GM23338 (cell line): Measurements from ENCODE around the gene NETO2. TPM values are rescaled to one million over a fixed set of nuclear protein-coding genes. Genes with fewer than 3 reads are reported as not detected.

Experiments
- ATAC-seq: fragments of 200-7000 bp; cut with Tn5 transposase; 3 replicates; pipeline ENCODE4 v1.9.1; 2020
- DNase-seq: peaks from one replicate; pipeline ENCODE4 v3.0.0-alpha.2; 2015; ENCODE audit warnings: low spot score
- H2AFZ ChIP-seq: fragments of 200-600 bp; sonication (generic); 2 replicates; pipeline ENCODE4 v1.8.0; 2016; ENCODE audit warnings: antibody characterized with exemption, mild to moderate bottlenecking, moderate library complexity
- H3F3A ChIP-seq: fragments of 200-600 bp; sonication (generic); replicated peaks from 2 replicates; pipeline ENCODE4 v1.8.0; 2017; ENCODE audit warnings: antibody characterized with exemption, mixed run types, low read depth
- H3K27ac ChIP-seq: fragments of 200-600 bp; sonication (generic); 2 replicates; pipeline ENCODE4 v1.6.1; 2016; ENCODE audit warnings: low read depth
- H3K27me3 ChIP-seq: fragments of 200-600 bp; sonication (generic); 2 replicates; pipeline ENCODE4 v1.8.0; 2016; ENCODE audit warnings: mild to moderate bottlenecking, mixed run types, moderate library complexity; ENCODE audit not compliant: insufficient read depth
- H3K36me3 ChIP-seq: fragments of 200-600 bp; sonication (generic); 2 replicates; pipeline ENCODE4 v1.8.0; 2016; ENCODE audit warnings: mild to moderate bottlenecking; ENCODE audit not compliant: insufficient read depth
- H3K4me1 ChIP-seq: fragments of 200-600 bp; sonication (generic); 2 replicates; pipeline ENCODE4 v1.8.0; 2016; ENCODE audit warnings: mild to moderate bottlenecking, moderate library complexity; ENCODE audit not compliant: insufficient read depth
- H3K4me2 ChIP-seq: fragments of 200-600 bp; sonication (generic); 2 replicates; pipeline ENCODE4 v1.7.1; 2017; ENCODE audit warnings: mixed run types
- H3K4me3 ChIP-seq: fragments of 200-600 bp; sonication (generic); 2 replicates; pipeline ENCODE4 v1.6.1; 2016; ENCODE audit warnings: mixed run types
- H3K79me2 ChIP-seq: fragments of 200-600 bp; sonication (generic); replicated peaks from 2 replicates; pipeline ENCODE4 v1.8.0; 2017; ENCODE audit warnings: mild to moderate bottlenecking; ENCODE audit not compliant: insufficient read depth
- H3K9me2 ChIP-seq: fragments of 200-600 bp; sonication (generic); 2 replicates; pipeline ENCODE4 v1.8.0; 2017; ENCODE audit not compliant: insufficient read depth
- H4K20me1 ChIP-seq: fragments of 200-600 bp; sonication (generic); replicated peaks from 2 replicates; pipeline ENCODE4 v1.8.0; 2017; ENCODE audit warnings: mild to moderate bottlenecking; ENCODE audit not compliant: insufficient read depth
- H3K27ac Mint-ChIP-seq: 2 replicates; pipeline ENCODE4 v1.8.0; 2020; ENCODE audit warnings: inconsistent platforms, mild to moderate bottlenecking, moderate library complexity, mixed read lengths
- H3K27me3 Mint-ChIP-seq: 3 replicates; pipeline ENCODE4 v1.8.0; 2022; ENCODE audit warnings: low read depth, mild to moderate bottlenecking, moderate library complexity, mixed read lengths, inconsistent platforms; ENCODE audit not compliant: insufficient read depth, poor library complexity
- H3K36me3 Mint-ChIP-seq: 3 replicates; pipeline ENCODE4 v1.8.0; 2021; ENCODE audit warnings: low read depth, mild to moderate bottlenecking, inconsistent platforms, moderate library complexity, mixed read lengths
- H3K4me1 Mint-ChIP-seq: 3 replicates; pipeline ENCODE4 v1.8.0; 2020; ENCODE audit warnings: mild to moderate bottlenecking, inconsistent platforms, mixed read lengths
- H3K4me3 Mint-ChIP-seq: 3 replicates; pipeline ENCODE4 v1.8.0; 2021; ENCODE audit warnings: moderate library complexity, mild to moderate bottlenecking, inconsistent platforms, mixed read lengths
- H3K9me3 Mint-ChIP-seq: 3 replicates; pipeline ENCODE4 v1.8.0; 2020; ENCODE audit warnings: moderate library complexity, mild to moderate bottlenecking, inconsistent platforms, mixed read lengths
- CREB1 ChIP-seq: fragments of 250-450 bp; sonication (Bioruptor Pico); IDR thresholded peaks from 2 replicates; pipeline ENCODE4 v1.5.0; 2020; ENCODE audit warnings: low read depth, mild to moderate bottlenecking, moderate library complexity
- CTCF ChIP-seq, 2 experiments: fragments of 200-600 bp in 1 of 2; sonication (generic) in 1 of 2; conservative IDR thresholded peaks; 2 replicates each; pipeline versions ENCODE4 v1.5.1 to v1.6.1; 2016 to 2017; ENCODE audit warnings: antibody characterized with exemption in 2 of 2, low read depth in 2 of 2, mild to moderate bottlenecking in 2 of 2, moderate library complexity in 1 of 2
- JUNB ChIP-seq: IDR thresholded peaks from one replicate; pipeline ENCODE4 v1.6.1; 2016; ENCODE audit warnings: antibody characterized with exemption; ENCODE audit not compliant: unreplicated experiment
- ZNF331 ChIP-seq: fragments of 250-450 bp; sonication (Bioruptor Pico); IDR thresholded peaks from 2 replicates; pipeline ENCODE4 v1.5.0; 2020; ENCODE audit warnings: low read depth, mild to moderate bottlenecking, moderate library complexity
- ZNF462 ChIP-seq: fragments of 250-450 bp; sonication (Bioruptor Pico); IDR thresholded peaks from 2 replicates; pipeline ENCODE4 v1.5.0; 2020; ENCODE audit warnings: mild to moderate bottlenecking, moderate library complexity
- polyA plus RNA-seq: library from polyadenylated mRNA; unstranded; fragments of >200 nt; fragmentation: Nextera tagmentation; extraction: Ambion mirVana; gene quantifications from 2 replicates; pipeline ENCODE4 v1.2.1, GENCODE V29; 2016
- total RNA-seq: library from RNA; depleted of rRNA; stranded (reverse); fragments of >200 nt; shearing (Covaris generic); gene quantifications from 2 replicates; pipeline ENCODE4 v1.2.3, GENCODE V29; 2014
- TF ChIP-seq, protein P1 (sequence below): IDR thresholded peaks from one replicate; pipeline ENCODE4 v1.6.1; 2018; ENCODE audit warnings: antibody characterized with exemption; ENCODE audit not compliant: unreplicated experiment

The NETO2 gene
- total and polyA plus RNA-seq, 2 experiments from 2014 or later, result 6.6 to 10.6 TPM

DNA sequence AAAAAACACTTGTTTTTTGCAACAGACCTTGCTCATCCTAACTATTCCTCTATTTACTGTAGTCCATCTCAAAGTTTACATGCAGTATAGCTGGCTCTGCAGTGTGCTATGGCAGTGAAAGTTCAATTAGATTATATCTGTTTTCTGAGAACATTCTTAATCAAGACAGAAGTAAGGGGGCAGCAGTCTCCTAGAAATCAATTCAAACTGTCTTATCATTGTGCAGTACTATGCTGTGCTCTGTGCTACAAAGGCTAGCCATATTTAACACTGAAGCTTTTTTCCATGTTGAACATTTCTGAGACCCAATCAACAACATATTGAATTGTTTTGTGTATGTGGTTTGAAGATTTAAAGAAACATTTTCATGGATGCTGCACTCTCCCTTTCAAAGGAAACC is 11.4 kb downstream of the NETO2 start:
- Histone ChIP-seq H3K4me1 (no peaks in the 10 kb centered on the region), H3K4me2 (no peak overlapping the region), H3K36me3 (no peaks in the 10 kb centered on the region), H3K27me3 (no peaks in the 10 kb centered on the region), H3K79me2 (peaks cover 34% of the 10 kb centered on the region), H4K20me1 (no peaks in the 10 kb centered on the region), H3K27ac (no peak overlapping the region), H3F3A (no peaks in the 10 kb centered on the region), H3K4me3 (no peak overlapping the region), H2AFZ (no peak overlapping the region), H3K9me2 (no peaks in the 10 kb centered on the region)
- no peak for ATAC-seq
- peaks cover 12% of the 10 kb centered on the region for H3K4me1 Mint-ChIP-seq
- peaks cover 2% of the 10 kb centered on the region for H3K27me3 Mint-ChIP-seq
- H3K27ac Mint-ChIP-seq, result no peak overlapping the region
- H3K36me3 Mint-ChIP-seq, result no peaks in the 10 kb centered on the region
- H3K9me3 Mint-ChIP-seq, result no peaks in the 10 kb centered on the region; the same call in 2 of the 3 replicates
- no peak overlapping the region for H3K4me3 Mint-ChIP-seq
- TF ChIP-seq, protein P1, sequence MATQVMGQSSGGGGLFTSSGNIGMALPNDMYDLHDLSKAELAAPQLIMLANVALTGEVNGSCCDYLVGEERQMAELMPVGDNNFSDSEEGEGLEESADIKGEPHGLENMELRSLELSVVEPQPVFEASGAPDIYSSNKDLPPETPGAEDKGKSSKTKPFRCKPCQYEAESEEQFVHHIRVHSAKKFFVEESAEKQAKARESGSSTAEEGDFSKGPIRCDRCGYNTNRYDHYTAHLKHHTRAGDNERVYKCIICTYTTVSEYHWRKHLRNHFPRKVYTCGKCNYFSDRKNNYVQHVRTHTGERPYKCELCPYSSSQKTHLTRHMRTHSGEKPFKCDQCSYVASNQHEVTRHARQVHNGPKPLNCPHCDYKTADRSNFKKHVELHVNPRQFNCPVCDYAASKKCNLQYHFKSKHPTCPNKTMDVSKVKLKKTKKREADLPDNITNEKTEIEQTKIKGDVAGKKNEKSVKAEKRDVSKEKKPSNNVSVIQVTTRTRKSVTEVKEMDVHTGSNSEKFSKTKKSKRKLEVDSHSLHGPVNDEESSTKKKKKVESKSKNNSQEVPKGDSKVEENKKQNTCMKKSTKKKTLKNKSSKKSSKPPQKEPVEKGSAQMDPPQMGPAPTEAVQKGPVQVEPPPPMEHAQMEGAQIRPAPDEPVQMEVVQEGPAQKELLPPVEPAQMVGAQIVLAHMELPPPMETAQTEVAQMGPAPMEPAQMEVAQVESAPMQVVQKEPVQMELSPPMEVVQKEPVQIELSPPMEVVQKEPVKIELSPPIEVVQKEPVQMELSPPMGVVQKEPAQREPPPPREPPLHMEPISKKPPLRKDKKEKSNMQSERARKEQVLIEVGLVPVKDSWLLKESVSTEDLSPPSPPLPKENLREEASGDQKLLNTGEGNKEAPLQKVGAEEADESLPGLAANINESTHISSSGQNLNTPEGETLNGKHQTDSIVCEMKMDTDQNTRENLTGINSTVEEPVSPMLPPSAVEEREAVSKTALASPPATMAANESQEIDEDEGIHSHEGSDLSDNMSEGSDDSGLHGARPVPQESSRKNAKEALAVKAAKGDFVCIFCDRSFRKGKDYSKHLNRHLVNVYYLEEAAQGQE, result no peak
- TF ChIP-seq CREB1 (CRISPR knock-in tag), result no peak
- TF ChIP-seq ZNF462 (CRISPR knock-in tag), result no peak
- no peak for TF ChIP-seq ZNF331 (CRISPR knock-in tag)
- TF ChIP-seq JUNB, result no peak
- TF ChIP-seq CTCF (conservative IDR thresholded peaks at IDR 0.05; ENCODE audit: low read depth in 2 of 2), result peak; percentile 7 to 8; a peak in 1 of 4 replicates
- no peak for DNase-seq
